Fibroblast of pulmonary artery (primary cell): ENCODE results near the gene PRIMA1.

ENCODE experiments used
- DNase-seq: peaks from one replicate; pipeline ENCODE4 v3.0.0-alpha.2; 2010; ENCODE audit warnings: low read depth
- H3K4me3 ChIP-seq: replicated peaks from 2 replicates; pipeline ENCODE4 v1.5.1; 2011; ENCODE audit warnings: low read depth, mild to moderate bottlenecking, control low read depth, low read length, moderate library complexity
- TF ChIP-seq, protein P1 (sequence below): IDR thresholded peaks from 2 replicates; pipeline ENCODE4 v1.5.1; 2011; ENCODE audit warnings: mild to moderate bottlenecking, control low read depth, low read length, inconsistent platforms; ENCODE audit errors: missing control alignments

Gene PRIMA1

DNA sequence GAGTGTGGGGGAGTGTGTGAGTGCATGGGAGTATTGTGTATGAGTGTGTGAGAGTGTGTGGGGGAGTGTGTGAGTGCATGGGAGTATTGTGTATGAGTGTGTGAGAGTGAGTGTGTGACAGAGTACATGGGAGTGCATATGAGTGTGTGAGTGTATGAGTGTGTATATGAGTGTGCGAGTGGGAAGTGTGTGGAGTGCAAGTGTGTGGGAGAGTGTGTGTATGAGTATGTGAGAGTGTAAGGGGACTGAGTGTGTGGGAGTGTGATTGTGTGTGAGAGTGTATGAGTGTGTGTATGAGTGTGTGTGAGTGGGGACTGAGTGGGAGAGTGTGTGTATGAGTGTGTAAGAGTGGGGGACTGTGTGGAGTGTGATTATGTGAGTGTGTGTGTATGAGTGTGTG is 40.7 kb downstream of the PRIMA1 start:
- no peak for DNase-seq
- H3K4me3 ChIP-seq, result no peak overlapping the region
- TF ChIP-seq, protein P1, sequence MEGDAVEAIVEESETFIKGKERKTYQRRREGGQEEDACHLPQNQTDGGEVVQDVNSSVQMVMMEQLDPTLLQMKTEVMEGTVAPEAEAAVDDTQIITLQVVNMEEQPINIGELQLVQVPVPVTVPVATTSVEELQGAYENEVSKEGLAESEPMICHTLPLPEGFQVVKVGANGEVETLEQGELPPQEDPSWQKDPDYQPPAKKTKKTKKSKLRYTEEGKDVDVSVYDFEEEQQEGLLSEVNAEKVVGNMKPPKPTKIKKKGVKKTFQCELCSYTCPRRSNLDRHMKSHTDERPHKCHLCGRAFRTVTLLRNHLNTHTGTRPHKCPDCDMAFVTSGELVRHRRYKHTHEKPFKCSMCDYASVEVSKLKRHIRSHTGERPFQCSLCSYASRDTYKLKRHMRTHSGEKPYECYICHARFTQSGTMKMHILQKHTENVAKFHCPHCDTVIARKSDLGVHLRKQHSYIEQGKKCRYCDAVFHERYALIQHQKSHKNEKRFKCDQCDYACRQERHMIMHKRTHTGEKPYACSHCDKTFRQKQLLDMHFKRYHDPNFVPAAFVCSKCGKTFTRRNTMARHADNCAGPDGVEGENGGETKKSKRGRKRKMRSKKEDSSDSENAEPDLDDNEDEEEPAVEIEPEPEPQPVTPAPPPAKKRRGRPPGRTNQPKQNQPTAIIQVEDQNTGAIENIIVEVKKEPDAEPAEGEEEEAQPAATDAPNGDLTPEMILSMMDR, result no peak

DNA sequence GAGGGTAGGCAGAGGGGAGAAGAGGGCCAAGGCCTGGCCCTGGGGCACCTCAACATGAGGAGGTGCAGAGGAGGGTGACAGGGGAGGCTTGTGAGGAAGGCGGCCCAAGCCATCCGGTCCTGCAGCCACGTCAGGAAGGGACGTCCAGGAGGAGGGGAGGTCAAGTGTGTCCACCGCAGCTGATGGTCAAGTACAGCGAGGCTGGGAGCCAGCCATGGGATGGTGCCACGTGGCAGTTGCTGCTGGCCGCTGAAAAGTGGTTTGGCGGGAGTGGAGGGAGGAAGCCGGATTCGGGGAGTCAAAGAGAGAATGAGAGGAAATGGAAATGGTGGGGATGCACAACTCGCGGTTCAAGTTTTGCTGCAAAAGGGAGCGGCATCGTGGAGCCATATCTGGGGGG is 41.2 kb downstream of the PRIMA1 start:
- H3K4me3 ChIP-seq, result no peak overlapping the region
- DNase-seq, result no peak
- TF ChIP-seq, protein P1, result no peak

DNA sequence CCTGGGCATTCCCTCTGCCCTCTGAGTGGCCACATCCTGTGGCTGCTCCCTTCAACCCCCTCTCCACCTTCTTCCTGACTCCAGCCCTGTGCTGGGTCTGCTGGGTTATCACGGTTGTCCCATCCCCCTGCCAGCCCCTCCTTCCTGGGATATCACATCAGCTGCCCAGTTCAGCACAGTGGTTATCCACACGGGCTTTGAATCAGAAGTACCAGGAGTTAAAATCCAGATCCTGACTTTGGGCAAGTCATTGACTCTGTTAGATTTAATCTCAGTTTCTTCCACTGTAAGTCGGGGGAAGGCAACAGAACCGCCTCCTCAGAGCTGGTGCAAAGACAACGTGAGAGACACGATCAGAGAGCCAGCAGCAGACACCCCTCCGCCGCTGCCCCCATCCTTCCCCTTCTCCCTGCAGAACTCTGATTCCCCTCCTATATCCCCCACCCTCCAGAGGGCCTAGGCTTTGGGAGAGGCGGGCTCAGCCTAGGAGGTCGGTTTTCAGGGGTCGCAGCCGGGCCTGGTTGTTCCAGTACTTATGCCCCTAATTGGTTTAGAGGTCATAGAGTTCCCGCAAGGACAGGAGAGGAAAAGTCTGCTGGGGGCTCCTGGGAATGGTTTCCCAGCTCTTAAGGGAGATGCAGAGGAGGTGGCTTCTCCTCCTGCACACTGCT is 42.5 kb downstream of the PRIMA1 start:
- H3K4me3 ChIP-seq, result no peak overlapping the region
- TF ChIP-seq, protein P1, result no peak
- DNase-seq, result no peak

DNA sequence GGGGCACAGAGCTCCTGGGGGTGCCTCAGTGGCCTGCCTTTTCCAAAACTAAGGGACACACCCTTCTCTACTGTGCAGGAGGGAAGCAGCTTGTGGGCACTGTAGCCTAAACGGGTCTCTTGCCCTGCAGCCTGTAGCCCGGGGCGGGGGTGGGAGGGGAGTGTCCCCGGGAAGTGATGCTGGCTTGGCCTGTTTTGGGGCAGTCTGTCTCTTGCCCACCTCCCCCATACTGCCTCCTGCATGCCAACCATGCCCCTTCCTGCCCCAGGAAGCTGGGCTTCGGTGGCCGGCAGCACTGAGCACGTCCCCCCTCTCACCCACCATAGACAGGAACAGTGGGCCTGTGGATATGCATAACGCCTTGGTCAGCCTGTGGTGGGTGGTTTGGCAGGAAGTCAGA is 43.4 kb downstream of the PRIMA1 start:
- no peak overlapping the region for H3K4me3 ChIP-seq
- TF ChIP-seq, protein P1, result no peak
- no peak for DNase-seq

DNA sequence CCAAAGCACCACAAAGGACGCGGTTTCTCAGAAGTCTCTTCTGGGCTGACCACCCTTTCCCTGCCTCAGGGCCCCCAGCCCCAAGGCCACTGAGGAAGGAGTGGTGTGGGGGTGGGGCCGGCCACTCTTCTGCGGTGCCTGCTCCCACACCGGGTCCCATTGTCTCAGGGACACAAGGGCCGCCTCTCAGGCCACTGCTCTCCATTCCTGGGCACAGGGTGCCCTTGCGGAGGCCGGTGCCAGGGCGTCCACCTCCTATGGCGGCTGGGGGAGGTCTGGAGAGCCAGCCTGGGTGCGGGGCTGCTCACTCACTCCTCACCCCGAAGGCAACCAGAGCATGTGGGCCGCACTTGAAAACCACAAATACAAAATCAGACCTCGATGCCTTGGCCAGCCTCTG is 44.1 kb downstream of the PRIMA1 start:
- no peak for DNase-seq
- no peak overlapping the region for H3K4me3 ChIP-seq
- TF ChIP-seq, protein P1, result no peak

DNA sequence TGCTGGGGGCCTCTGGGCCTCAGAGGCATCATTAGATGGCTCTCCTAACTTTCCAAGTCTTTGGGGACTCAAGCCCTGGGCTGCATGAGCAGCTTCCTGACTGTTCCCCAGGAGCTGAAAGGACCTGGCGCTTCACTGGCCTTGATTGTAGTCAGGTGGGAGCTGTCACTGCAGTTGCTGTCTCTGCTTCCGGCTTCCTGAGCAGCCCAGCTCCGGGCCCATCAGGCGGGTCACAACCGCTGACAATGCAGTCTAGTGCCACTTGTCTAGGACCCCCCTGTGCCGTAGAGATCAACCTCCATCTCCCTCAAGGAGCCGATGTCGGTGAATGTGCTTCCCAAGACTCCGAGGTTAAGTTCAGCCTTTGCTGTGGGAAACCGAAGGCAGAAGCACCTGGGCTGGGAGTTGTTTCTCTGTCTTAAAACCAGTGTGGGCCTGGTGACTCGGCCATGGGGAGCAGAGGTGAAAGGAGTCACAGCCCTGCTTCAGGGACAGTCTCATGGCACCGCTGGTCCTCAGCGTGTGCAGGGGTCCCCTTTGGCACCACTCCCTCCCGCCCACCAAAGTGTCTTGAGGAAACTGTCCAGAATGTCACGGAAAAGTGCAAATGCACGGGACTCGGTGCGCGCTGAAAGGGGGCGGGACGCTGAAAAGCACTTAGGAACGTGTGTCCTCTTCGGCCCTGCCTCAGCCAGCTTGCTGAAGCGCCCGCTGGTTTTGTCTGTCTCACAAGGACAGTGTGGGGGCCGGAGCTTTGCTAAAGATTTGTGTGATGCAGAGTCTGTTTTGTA is 44.8 kb downstream of the PRIMA1 start:
- DNase-seq, result no peak
- no peak overlapping the region for H3K4me3 ChIP-seq
- TF ChIP-seq, protein P1, result no peak
